Colonic mucosa (tissue), 4 donors: ENCODE results near the gene SUPT4H1. TPM values are rescaled to one million over a fixed set of nuclear protein-coding genes. Genes with fewer than 3 reads are reported as not detected.

Experiments
- DNase-seq: peaks from one replicate; pipeline ENCODE4 v3.0.0-alpha.2; 2020
- H3K27ac ChIP-seq: fragments of 200-600 bp; one replicate; pipeline ENCODE4 v1.8.0; 2021
- H3K27me3 ChIP-seq: fragments of 200-600 bp; one replicate; pipeline ENCODE4 v1.8.0; 2021
- H3K36me3 ChIP-seq: fragments of 200-600 bp; one replicate; pipeline ENCODE4 v1.8.0; 2021
- H3K4me1 ChIP-seq: fragments of 200-600 bp; one replicate; pipeline ENCODE4 v1.8.0; 2021; ENCODE audit warnings: mild to moderate bottlenecking
- H3K4me3 ChIP-seq: fragments of 200-600 bp; one replicate; pipeline ENCODE4 v1.8.0; 2021
- H3K9ac ChIP-seq, 2 donors: one replicate each; pipeline ENCODE4 v1.7.0; 2013; ENCODE audit warnings: control low read depth in 2 of 2, low read depth in 2 of 2, low read length in 2 of 2
- H3K9me3 ChIP-seq: fragments of 200-600 bp; one replicate; pipeline ENCODE4 v1.8.0; 2021
- intact Hi-C: fragments of 100-400 bp; cut with DNase I; formaldehyde crosslinking; loops from one replicate; pipeline ENCODE4 v1.14.1; 2022
- total RNA-seq, 2 donors: library from RNA; stranded (reverse); fragmentation: NEBNext Ultra II Directional in 1 of 2; extraction: Animal tissue kit (Norgen Biotek cat#: 25700) in 1 of 2; gene quantifications; one replicate each; pipeline ENCODE4 v1.2.1, GENCODE V29; 2021
- TF ChIP-seq, protein P1 (sequence below): fragments of 200-600 bp; IDR thresholded peaks from one replicate; pipeline ENCODE4 v1.8.0; 2022; ENCODE audit warnings: antibody characterized with exemption, mild to moderate bottlenecking
- donor health status: healthy.
- donor health status: DM: no; HTN: no; CAD: no.
- donor health status: DM: no; HTN: no; CAD: no.

Gene SUPT4H1
- total RNA-seq, 2 donors from 2014 or later: 68.7 to 75.3 TPM

DNA sequence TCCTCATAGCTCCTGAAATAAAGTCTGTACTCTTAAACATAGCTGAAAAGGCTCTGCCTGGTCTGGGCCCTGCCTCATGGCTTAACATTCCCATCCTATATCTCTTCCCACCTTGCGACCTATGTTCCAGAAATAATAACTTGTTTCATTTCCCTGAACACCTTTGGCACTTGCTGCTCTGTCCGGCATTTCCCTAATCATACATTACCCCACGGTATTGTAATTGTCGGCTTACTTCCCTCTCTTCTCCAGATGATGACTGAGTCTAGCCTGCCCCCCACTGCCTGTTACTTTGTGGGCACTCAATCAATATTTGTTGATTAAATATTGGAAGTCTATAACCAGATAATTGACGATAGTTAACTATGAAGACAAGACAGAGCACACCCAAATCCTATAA, 23.3 kb upstream of the SUPT4H1 start:
- peaks cover 20% of the 10 kb centered on the region for H3K4me1 ChIP-seq
- intact Hi-C loops: no loop called here

DNA sequence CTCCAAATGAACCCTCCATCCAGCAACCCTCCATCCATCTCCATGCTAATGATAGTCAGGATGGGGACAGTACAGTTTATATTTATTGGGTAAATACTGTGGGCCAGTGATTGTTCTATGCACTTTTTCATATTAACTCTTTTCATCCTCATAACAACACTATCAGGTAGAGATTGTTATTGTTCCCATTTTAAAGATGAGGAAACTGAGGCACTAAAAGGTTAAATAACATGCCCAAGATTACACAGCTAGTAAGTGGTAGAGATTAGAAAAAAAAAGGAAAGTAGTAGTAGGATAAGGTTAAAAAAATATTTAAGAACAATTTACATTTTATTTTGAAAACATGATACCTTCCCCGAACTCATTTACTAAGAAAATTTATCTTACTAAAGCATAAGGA, 21.9 kb upstream of the SUPT4H1 start:
- H3K9me3 ChIP-seq: no peaks in the 10 kb centered on the region
- intact Hi-C loops: no loop called here
- H3K9ac ChIP-seq: no peak overlapping the region
- no peak for DNase-seq
- H3K4me1 ChIP-seq: peaks cover 20% of the 10 kb centered on the region
- no peaks in the 10 kb centered on the region for H3K36me3 ChIP-seq
- no peaks in the 10 kb centered on the region for H3K27me3 ChIP-seq
- H3K27ac ChIP-seq: no peak overlapping the region
- H3K4me3 ChIP-seq: no peak overlapping the region
- TF ChIP-seq, protein P1, sequence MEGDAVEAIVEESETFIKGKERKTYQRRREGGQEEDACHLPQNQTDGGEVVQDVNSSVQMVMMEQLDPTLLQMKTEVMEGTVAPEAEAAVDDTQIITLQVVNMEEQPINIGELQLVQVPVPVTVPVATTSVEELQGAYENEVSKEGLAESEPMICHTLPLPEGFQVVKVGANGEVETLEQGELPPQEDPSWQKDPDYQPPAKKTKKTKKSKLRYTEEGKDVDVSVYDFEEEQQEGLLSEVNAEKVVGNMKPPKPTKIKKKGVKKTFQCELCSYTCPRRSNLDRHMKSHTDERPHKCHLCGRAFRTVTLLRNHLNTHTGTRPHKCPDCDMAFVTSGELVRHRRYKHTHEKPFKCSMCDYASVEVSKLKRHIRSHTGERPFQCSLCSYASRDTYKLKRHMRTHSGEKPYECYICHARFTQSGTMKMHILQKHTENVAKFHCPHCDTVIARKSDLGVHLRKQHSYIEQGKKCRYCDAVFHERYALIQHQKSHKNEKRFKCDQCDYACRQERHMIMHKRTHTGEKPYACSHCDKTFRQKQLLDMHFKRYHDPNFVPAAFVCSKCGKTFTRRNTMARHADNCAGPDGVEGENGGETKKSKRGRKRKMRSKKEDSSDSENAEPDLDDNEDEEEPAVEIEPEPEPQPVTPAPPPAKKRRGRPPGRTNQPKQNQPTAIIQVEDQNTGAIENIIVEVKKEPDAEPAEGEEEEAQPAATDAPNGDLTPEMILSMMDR: no peak

More for the DNA sequence above, 23.3 kb upstream of the SUPT4H1 start:
- Histone ChIP-seq H3K36me3 (no peaks in the 10 kb centered on the region), H3K27me3 (no peaks in the 10 kb centered on the region), H3K9me3 (no peaks in the 10 kb centered on the region), H3K27ac (peak overlapping the region; percentile 68), H3K4me3 (no peak overlapping the region), H3K9ac (peak overlapping the region in 1 of 2 donors; percentile 72)
- no peak for DNase-seq
- TF ChIP-seq, protein P1: no peak

DNA sequence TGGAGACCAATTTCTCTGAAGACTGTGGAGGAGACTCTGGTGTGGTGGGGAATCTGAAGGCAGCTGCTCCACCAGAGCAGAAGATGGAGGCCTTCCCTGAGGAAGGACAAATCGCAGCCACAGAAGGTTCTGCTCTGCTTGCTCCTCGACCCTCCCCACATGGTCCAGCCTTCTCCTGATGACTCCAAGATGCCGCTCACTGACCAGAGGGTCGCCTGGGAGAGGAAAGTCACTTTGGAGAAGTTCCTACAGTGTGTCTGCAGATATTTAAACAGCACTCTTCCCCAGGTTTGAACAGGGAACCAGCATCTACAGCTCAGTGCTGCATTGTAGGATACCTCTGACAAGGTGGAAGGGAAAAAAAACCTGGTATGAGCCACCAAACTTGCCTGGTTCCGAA, 21.0 kb upstream of the SUPT4H1 start:
- TF ChIP-seq, protein P1: no peak
- Histone ChIP-seq H3K36me3 (no peaks in the 10 kb centered on the region), H3K27me3 (no peaks in the 10 kb centered on the region), H3K9ac (no peak overlapping the region), H3K4me3 (no peak overlapping the region), H3K9me3 (no peaks in the 10 kb centered on the region), H3K27ac (no peak overlapping the region), H3K4me1 (peaks cover 20% of the 10 kb centered on the region)
- DNase-seq: no peak
- intact Hi-C loops: no loop called here

DNA sequence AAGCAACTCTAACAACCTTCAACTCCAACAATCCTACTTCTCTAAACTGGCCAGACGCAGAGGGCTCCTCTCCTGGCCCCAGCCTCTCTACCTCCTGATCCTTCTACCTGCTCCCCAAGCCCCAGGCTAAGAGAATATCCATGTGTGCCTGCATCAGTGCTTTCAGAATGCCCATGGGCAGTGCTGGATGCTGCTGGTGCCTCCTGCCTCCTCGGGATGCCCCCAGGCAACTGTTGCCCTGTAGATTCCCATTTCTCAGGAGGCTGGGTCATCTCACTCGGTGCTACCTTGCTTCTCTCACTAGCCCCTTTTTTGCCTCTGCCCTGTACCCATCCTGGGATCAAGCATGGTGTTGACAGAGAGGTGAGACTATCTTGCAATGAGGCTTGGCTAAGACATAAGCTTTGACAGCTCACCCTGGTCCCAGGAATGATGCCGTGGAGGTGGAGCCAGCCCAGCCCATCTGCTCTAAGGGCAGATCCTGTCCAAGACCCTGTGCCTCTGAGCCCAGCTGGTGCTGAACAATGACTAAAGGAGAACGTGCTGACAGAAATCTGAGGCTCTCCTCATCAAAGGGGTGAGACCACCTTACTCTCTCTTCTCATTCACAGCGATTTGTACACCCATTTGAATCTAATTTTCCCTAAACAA, 19.4 kb upstream of the SUPT4H1 start:
- no peak for DNase-seq
- intact Hi-C loops: no loop called here

DNA sequence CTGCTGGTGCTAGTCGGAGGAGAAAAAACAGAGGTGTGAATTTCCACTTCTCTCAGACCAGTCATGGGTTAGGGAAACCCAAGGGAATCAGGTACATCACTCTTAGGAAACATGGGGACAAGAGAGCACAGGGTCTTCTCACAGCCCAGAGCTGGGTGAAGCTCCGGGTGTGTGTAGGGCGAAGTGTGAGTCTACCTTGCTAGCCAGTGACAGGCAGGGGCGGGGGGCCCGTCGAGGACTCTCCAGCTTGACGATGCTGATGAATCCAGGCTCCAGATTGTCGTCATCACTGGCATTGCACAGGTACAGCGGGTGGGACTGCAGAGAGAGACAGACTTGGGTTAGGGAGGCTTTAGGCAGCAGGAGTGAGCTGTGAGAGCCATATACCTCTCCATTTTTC, 18.7 kb upstream of the SUPT4H1 start:
- no peaks in the 10 kb centered on the region for H3K27me3 ChIP-seq
- no peak overlapping the region for H3K27ac ChIP-seq
- H3K4me1 ChIP-seq: peaks cover 7% of the 10 kb centered on the region
- no peaks in the 10 kb centered on the region for H3K36me3 ChIP-seq
- TF ChIP-seq, protein P1: no peak
- no peak for DNase-seq
- intact Hi-C loops: no loop called here
- peak overlapping the region in 1 of 2 donors; percentile 80 for H3K9ac ChIP-seq
- H3K4me3 ChIP-seq: no peak overlapping the region
- H3K9me3 ChIP-seq: no peaks in the 10 kb centered on the region

More for the DNA sequence above, 19.4 kb upstream of the SUPT4H1 start:
- no peaks in the 10 kb centered on the region for H3K27me3 ChIP-seq
- no peaks in the 10 kb centered on the region for H3K36me3 ChIP-seq
- no peak overlapping the region for H3K27ac ChIP-seq
- peaks cover 12% of the 10 kb centered on the region for H3K4me1 ChIP-seq
- TF ChIP-seq, protein P1: no peak
- no peaks in the 10 kb centered on the region for H3K9me3 ChIP-seq
- peak overlapping the region in 1 of 2 donors; percentile 35 for H3K9ac ChIP-seq
- H3K4me3 ChIP-seq: no peak overlapping the region
